Measurements from ENCODE around the gene CPPED1. TPM values are rescaled to one million over a fixed set of nuclear protein-coding genes. Genes with fewer than 3 reads are reported as not detected.
A peak's percentile ranks its signal among the peaks of the same experiment; 100 is the strongest.

CPPED1 gene
- total and polyA plus RNA-seq, 8 donors = 1.8 to 7.9 (median 3.6) TPM

GRCh38 chr16:12811441-12812383, 8.0 kb upstream of the CPPED1 start:
- H3K4me1 ChIP-seq = no peaks in the 10 kb centered on the region
- H3K36me3 ChIP-seq = no peaks in the 10 kb centered on the region
- intact Hi-C loops (cut with DNase I) = no loop called here
- no peak for ATAC-seq
- no peak overlapping the region for H3K27ac ChIP-seq
- no peak for DNase-seq
- H3K27me3 ChIP-seq = no peaks in the 10 kb centered on the region
- WGBS, 2 donors = 75 to 82% methylated on average over 5 of the region's 5 CpGs
- no peak for TF ChIP-seq CTCF (IDR thresholded peaks at IDR 0.05)
- no peak for FAIRE-seq
- H3K9me3 ChIP-seq = no peaks in the 10 kb centered on the region
- H3K4me3 ChIP-seq = no peak overlapping the region

- H3K4me3 ChIP-seq = no peak overlapping the region
- no peak overlapping the region for H3K27ac ChIP-seq
- ATAC-seq = no peak
- no peak for DNase-seq
- no peaks in the 10 kb centered on the region for H3K9me3 ChIP-seq
- no peaks in the 10 kb centered on the region for H3K36me3 ChIP-seq
- WGBS, 2 donors = 72 to 81% methylated on average over 2 of the region's 2 CpGs
- intact Hi-C loops (cut with DNase I) = no loop called here
- FAIRE-seq = no peak
- peaks cover 0 to 9% (median 6%) of the 10 kb centered on the region in 3 donors for H3K4me1 ChIP-seq
- H3K27me3 ChIP-seq = no peaks in the 10 kb centered on the region
- TF ChIP-seq CTCF (IDR thresholded peaks at IDR 0.05) = no peak
Observed at GRCh38 chr16:12805066-12805465, 1.4 kb upstream of the CPPED1 start.

- H3K9me3 ChIP-seq = no peaks in the 10 kb centered on the region
- no peak for DNase-seq
- 78 to 83% methylated on average over 9 of the region's 9 CpGs for WGBS, 2 donors
- H3K36me3 ChIP-seq = no peaks in the 10 kb centered on the region
- H3K27me3 ChIP-seq = no peaks in the 10 kb centered on the region
- TF ChIP-seq CTCF (IDR thresholded peaks at IDR 0.05) = no peak
- peak overlapping the region in 2 of 4 donors; percentile 49 to 55 for H3K4me3 ChIP-seq
- FAIRE-seq = no peak
- peaks cover 0 to 9% (median 6%) of the 10 kb centered on the region in 3 donors for H3K4me1 ChIP-seq
- ATAC-seq = no peak
- H3K27ac ChIP-seq = no peak overlapping the region
- intact Hi-C loops (cut with DNase I) = no loop called here
Observed at GRCh38 chr16:12804395-12804794, 708 bp upstream of the CPPED1 start.

DNA sequence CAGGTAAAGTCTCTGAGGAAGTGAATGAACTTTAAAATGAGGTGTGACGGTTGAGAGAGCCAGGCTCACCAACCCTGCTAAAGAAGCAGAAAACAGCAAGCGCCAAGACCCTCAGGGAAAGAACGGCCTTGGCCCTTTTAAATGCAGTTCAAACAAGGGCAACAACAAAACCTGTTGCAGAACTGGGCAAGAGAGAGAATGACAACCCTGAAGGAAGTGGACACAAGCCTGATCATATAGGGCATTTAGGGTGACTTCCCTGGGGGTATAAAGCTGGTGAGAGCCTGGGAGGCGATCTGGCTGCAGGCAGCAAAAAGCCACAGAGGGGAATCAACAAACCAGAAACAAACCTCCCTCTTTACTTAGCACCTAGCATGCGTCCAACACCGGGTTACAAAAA, 1.0 kb downstream of the CPPED1 start:
- ATAC-seq (no peak), FAIRE-seq (no peak), DNase-seq (no peak)
- Histone ChIP-seq H3K9me3 (no peaks in the 10 kb centered on the region), H3K4me1 (peaks cover 0 to 9% (median 6%) of the 10 kb centered on the region in 3 donors), H3K36me3 (no peaks in the 10 kb centered on the region), H3K27ac (no peak overlapping the region), H3K27me3 (no peaks in the 10 kb centered on the region), H3K4me3 (peak overlapping the region in 3 of 4 donors; percentile 49 to 55 (median 55))
- intact Hi-C loops (cut with DNase I) = no loop called here
- WGBS, 2 donors = 83% methylated on average over 6 of the region's 6 CpGs
- no peak for TF ChIP-seq CTCF (IDR thresholded peaks at IDR 0.05)

DNA sequence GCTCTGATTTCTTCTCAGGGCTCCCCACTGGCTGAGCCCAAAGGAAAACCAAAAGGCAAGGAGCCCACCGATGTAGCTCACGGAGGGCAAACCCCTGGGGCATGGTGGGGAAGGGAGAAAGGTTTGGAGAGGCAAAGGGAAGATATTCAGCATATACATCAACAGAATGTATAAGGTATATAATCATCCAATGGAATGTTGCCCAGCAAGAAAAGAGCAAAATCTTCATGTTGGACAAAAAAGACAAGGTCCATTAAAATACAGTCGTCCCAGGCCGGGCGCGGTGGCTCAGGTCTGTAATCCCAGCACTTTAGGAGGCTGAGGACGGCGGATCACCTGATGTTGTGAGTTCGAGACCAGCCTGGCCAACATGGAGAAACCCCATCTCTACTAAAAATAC, 1.6 kb downstream of the CPPED1 start:
- DNase-seq (no peak), ATAC-seq (no peak), FAIRE-seq (no peak)
- WGBS, 2 donors = 81 to 89% methylated on average over 9 of the region's 9 CpGs
- intact Hi-C loops (cut with DNase I) = no loop called here
- TF ChIP-seq CTCF (IDR thresholded peaks at IDR 0.05) = no peak
- no peaks in the 10 kb centered on the region for H3K36me3 ChIP-seq
- H3K9me3 ChIP-seq = no peaks in the 10 kb centered on the region
- no peak overlapping the region for H3K4me3 ChIP-seq
- H3K27ac ChIP-seq = no peak overlapping the region
- H3K4me1 ChIP-seq = peaks cover 0 to 9% (median 6%) of the 10 kb centered on the region in 3 donors
- no peaks in the 10 kb centered on the region for H3K27me3 ChIP-seq
